HL-60 (cell line): ENCODE data around the gene SORCS1.

Experiments
- CTCF ChIP-seq: IDR thresholded peaks from one replicate; pipeline ENCODE4 v1.5.1; 2011; ENCODE audit warnings: low read length, control low read depth, inconsistent platforms; ENCODE audit not compliant: insufficient read depth
- GABPA ChIP-seq: IDR thresholded peaks from 2 replicates; pipeline ENCODE4 v1.6.1; 2012; ENCODE audit warnings: low read depth
- POLR2AphosphoS5 ChIP-seq: IDR thresholded peaks from 2 replicates; pipeline ENCODE4 v1.6.1; 2012; ENCODE audit warnings: low read depth

- TF ChIP-seq CTCF (no peak), POLR2AphosphoS5 (no peak), GABPA (no peak)
Measured at GRCh38 chr10:106728232-106728631, 436.3 kb downstream of the SORCS1 start.
